ENCODE results near the gene CA12. TPM values are rescaled to one million over a fixed set of nuclear protein-coding genes. Genes with fewer than 3 reads are reported as not detected.
A peak's percentile ranks its signal among the peaks of the same experiment; 100 is the strongest.

The CA12 gene
- total and polyA plus RNA-seq, 9 donors = 0.16 to 10.5 (median 3.5) TPM; not detected in 1

- intact Hi-C loops (cut with DNase I) = no loop called here
- Histone ChIP-seq H3K27ac (no peak overlapping the region), H3K4me1 (ENCODE audit: insufficient read depth) (peaks cover 24% of the 10 kb centered on the region), H3K9me3 (no peaks in the 10 kb centered on the region), H3K4me3 (no peak overlapping the region), H3K36me3 (no peaks in the 10 kb centered on the region), H3K27me3 (no peaks in the 10 kb centered on the region)
- DNase-seq = no peak
- 82 to 93% (median 91%) methylated on average over 4 of the region's 4 CpGs for WGBS, 3 donors
- no peak for TF ChIP-seq POLR2A (IDR thresholded peaks at IDR 0.05)
- no peak for TF ChIP-seq EP300 (IDR thresholded peaks at IDR 0.05)
- TF ChIP-seq CTCF (IDR thresholded peaks at IDR 0.05) = no peak
Observed at GRCh38 chr15:63351170-63351569, 30.5 kb downstream of the CA12 start.

DNA sequence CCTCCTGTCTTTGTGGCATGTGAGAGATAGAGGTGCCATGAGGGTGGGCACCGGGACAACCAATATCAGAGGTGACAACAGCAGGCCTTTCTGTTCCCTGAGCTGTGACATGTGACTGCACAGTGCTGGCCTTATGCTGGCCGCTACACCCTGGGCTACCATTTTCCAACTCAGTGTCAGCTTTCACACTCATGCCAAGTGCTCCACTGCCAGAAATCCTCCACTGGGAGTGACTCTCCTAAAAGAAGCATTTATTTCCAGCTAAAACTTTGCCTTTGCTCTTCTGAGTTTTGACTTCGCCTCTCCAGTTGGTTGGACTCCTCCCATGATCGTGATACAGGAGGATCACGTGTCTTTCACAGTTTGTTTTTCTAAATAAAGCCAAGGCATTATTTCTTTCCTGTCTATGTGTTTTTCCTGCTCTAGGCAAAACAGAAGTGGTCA is 31.4 kb downstream of the CA12 start:
- Histone ChIP-seq H3K36me3 (no peaks in the 10 kb centered on the region), H3K27ac (no peak overlapping the region), H3K9me3 (no peaks in the 10 kb centered on the region), H3K27me3 (no peaks in the 10 kb centered on the region), H3K4me1 (ENCODE audit: insufficient read depth) (peaks cover 24% of the 10 kb centered on the region), H3K4me3 (no peak overlapping the region)
- WGBS, 3 donors = 31 to 44% (median 40%) methylated on average over 5 of the region's 5 CpGs
- intact Hi-C loops (cut with DNase I) = no loop called here
- TF ChIP-seq POLR2A (IDR thresholded peaks at IDR 0.05) (no peak), EP300 (IDR thresholded peaks at IDR 0.05) (no peak), CTCF (IDR thresholded peaks at IDR 0.05) (no peak)
- peak in 3 of 5 donors; percentile 23 to 54 (median 26) for DNase-seq

DNA sequence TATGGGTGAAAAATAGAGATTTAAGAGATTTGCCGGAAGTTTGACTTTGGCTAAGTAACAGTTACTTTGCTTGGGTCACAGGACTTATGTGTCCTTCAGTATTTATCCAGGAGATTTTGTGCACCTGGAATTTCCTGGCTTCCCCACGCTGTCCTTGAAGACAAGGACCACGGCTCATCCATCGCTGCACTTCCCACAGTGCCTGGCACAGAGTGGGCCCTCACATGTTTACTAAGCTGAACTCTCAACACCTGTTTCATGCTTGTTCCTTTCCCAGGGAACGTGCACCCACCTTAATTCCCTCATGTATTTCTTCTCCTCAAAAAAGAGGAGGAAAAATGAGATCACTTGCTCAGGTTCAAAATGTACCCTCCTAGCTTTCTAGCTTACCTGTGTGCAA is 32.0 kb downstream of the CA12 start:
- TF ChIP-seq EP300 (IDR thresholded peaks at IDR 0.05) = no peak
- TF ChIP-seq POLR2A (IDR thresholded peaks at IDR 0.05) = no peak
- no peak for TF ChIP-seq CTCF (IDR thresholded peaks at IDR 0.05)
- no peak overlapping the region for H3K4me3 ChIP-seq
- peaks cover 24% of the 10 kb centered on the region for H3K4me1 ChIP-seq (ENCODE audit: insufficient read depth)
- no peak for DNase-seq
- intact Hi-C loops (cut with DNase I) = no loop called here
- H3K27ac ChIP-seq = no peak overlapping the region
- H3K36me3 ChIP-seq = no peaks in the 10 kb centered on the region
- H3K27me3 ChIP-seq = no peaks in the 10 kb centered on the region
- WGBS, 3 donors = 81 to 87% (median 81%) methylated on average over 5 of the region's 5 CpGs
- H3K9me3 ChIP-seq = no peaks in the 10 kb centered on the region

DNA sequence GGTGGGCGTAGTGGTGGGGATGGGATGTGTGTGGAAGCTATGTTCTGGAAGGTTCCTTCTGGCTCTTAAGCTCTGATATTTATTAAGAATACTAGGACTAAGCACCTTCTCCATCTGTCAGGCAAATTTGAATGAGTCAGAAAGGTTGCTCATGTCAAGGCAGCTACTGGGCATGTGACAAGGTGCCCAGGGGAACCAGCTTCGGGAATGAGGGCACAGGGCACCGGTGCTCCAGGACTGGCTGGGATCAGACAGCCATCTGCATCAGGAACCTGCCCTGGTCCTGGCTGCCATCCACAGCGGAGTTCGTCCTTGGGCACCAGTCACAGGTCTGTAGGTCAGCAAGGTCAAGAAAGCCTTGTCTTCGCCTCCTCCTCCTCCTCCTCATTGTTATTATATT is 32.5 kb downstream of the CA12 start:
- Histone ChIP-seq H3K4me1 (ENCODE audit: insufficient read depth) (peaks cover 24% of the 10 kb centered on the region), H3K27ac (no peak overlapping the region), H3K27me3 (no peaks in the 10 kb centered on the region), H3K9me3 (no peaks in the 10 kb centered on the region), H3K4me3 (no peak overlapping the region), H3K36me3 (no peaks in the 10 kb centered on the region)
- intact Hi-C loops (cut with DNase I) = no loop called here
- WGBS, 3 donors = 87 to 91% (median 88%) methylated on average over 6 of the region's 6 CpGs
- TF ChIP-seq POLR2A (IDR thresholded peaks at IDR 0.05) = no peak
- TF ChIP-seq CTCF (IDR thresholded peaks at IDR 0.05) = no peak
- TF ChIP-seq EP300 (IDR thresholded peaks at IDR 0.05) = no peak
- DNase-seq = no peak

Data from ovary (tissue), 9 donors.